ENCODE data around the gene GRIN2A.

GRIN2A gene

DNA sequence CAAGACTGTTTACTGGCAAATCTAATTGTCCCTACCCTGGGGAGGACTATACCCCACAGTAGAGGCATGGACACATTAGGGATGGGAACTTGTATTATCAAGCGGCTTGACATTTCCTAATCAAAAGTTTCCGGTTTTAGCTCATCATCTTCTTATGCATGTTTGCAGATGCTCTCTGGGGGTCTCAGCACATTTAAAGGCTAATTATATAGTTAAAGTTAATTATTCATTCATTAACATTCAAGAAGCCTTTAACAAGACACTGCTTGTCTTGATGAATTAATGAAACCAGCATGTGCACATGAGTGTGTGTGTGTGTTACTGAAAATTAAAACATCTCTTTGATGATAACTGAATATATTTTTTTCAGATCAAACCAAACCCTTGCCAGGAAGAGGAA lies 377.1 kb downstream of the GRIN2A start:
- no peaks in the 10 kb centered on the region for H3K36me3 ChIP-seq (ENCODE audit: insufficient read depth, low read length)
- no peak for DNase-seq (ENCODE audit: low read depth, low spot score)
- H3K27ac ChIP-seq = no peak overlapping the region

DNA sequence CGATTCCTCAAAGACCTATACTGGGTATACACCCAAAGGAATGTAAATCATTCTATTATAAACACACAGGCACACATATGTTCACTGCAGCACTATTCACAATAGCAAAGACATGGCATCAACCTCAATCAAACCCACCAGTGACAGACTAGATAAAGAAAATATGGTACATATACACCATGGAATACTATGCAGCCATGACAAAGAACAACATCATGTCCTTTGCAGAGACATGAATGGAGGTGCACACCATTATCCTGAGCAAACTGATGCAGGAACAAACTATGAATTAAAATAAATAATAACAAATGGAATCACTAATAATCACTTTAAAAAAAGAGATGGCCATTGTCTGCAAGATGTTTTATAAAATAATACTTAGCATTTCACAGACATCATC lies 380.1 kb downstream of the GRIN2A start:
- no peak for DNase-seq (ENCODE audit: low read depth, low spot score)
- H3K27ac ChIP-seq = no peak overlapping the region
- no peak overlapping the region for H3K4me3 ChIP-seq
- H3K9me3 ChIP-seq (ENCODE audit: low read depth, low read length) = no peaks in the 10 kb centered on the region
- H3K36me3 ChIP-seq (ENCODE audit: insufficient read depth, low read length) = no peaks in the 10 kb centered on the region
- H3K9ac ChIP-seq (ENCODE audit: insufficient read length) = no peak overlapping the region
- TF ChIP-seq EZH2 (IDR thresholded peaks at IDR 0.05) = no peak
- TF ChIP-seq POLR2AphosphoS5 (IDR thresholded peaks at IDR 0.05; ENCODE audit: borderline replicate concordance, low read depth, low read length) = no peak
- no peak for TF ChIP-seq FOXP2 (optimal IDR thresholded peaks at IDR 0.05; ENCODE audit: control extremely low read depth, extremely low read length, insufficient read depth)

More for the DNA sequence above, 377.1 kb downstream of the GRIN2A start:
- H3K4me3 ChIP-seq = no peak overlapping the region
- H3K9ac ChIP-seq (ENCODE audit: insufficient read length) = no peak overlapping the region
- no peak for TF ChIP-seq FOXP2 (optimal IDR thresholded peaks at IDR 0.05; ENCODE audit: control extremely low read depth, extremely low read length, insufficient read depth)
- TF ChIP-seq EZH2 (IDR thresholded peaks at IDR 0.05) = no peak
- TF ChIP-seq POLR2AphosphoS5 (IDR thresholded peaks at IDR 0.05; ENCODE audit: borderline replicate concordance, low read depth, low read length) = no peak
- no peaks in the 10 kb centered on the region for H3K9me3 ChIP-seq (ENCODE audit: low read depth, low read length)

DNA sequence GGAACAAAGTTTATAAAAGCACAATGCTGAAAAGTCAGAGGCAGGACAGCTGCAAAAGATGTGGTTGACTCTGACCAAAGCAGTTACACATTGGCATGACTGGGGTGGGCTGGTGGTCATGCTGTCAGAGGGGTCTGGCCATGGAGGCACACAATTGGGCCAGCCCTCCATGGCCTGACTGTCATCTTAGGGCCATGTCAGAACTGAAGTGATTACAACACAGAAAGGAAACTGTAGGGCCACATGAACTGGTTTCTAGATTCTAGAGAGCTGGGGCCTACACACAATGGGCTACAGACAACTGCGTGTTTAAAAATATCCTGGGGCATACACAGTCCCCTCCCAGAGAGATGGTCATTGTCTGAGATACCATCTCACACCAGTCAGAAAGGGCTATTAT lies 380.6 kb downstream of the GRIN2A start:
- Histone ChIP-seq H3K36me3 (ENCODE audit: insufficient read depth, low read length) (no peaks in the 10 kb centered on the region), H3K9ac (ENCODE audit: insufficient read length) (no peak overlapping the region), H3K9me3 (ENCODE audit: low read depth, low read length) (no peaks in the 10 kb centered on the region), H3K27ac (no peak overlapping the region), H3K4me3 (no peak overlapping the region)
- no peak for TF ChIP-seq FOXP2 (optimal IDR thresholded peaks at IDR 0.05; ENCODE audit: control extremely low read depth, extremely low read length, insufficient read depth)
- TF ChIP-seq EZH2 (IDR thresholded peaks at IDR 0.05) = no peak
- TF ChIP-seq POLR2AphosphoS5 (IDR thresholded peaks at IDR 0.05; ENCODE audit: borderline replicate concordance, low read depth, low read length) = no peak
- DNase-seq (ENCODE audit: low read depth, low spot score) = no peak

DNA sequence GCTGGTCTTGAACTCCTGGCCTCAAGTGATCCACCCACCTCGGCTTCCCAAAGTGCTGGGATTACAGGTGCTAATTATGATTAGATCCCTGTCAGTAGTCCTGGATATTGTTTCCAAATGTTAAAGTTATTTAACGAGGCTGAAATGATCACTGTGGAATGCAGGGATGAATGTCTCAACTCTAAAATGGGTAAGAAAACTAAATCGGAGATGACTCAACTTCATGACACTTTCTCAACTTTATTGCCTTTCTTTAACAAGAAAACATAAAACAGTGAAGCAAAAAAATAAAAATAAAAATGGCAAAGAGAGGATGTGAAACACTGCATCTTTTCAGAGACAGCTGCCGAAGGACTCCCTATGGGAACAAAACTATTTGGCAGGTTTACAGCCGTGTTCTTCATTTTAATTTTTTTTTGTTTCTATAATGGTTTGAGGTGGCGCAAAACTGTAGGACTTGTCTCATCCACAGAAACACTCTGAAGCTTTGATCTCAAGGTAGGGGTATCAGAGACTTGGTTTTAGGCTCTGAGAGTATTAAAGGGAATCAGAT lies 382.0 kb downstream of the GRIN2A start:
- no peaks in the 10 kb centered on the region for H3K36me3 ChIP-seq (ENCODE audit: insufficient read depth, low read length)
- DNase-seq (ENCODE audit: low read depth, low spot score) = no peak
- TF ChIP-seq EZH2 (IDR thresholded peaks at IDR 0.05) (no peak), POLR2AphosphoS5 (IDR thresholded peaks at IDR 0.05; ENCODE audit: borderline replicate concordance, low read depth, low read length) (no peak), FOXP2 (optimal IDR thresholded peaks at IDR 0.05; ENCODE audit: control extremely low read depth, extremely low read length, insufficient read depth) (no peak)
- no peak overlapping the region for H3K27ac ChIP-seq
- no peaks in the 10 kb centered on the region for H3K9me3 ChIP-seq (ENCODE audit: low read depth, low read length)
- no peak overlapping the region for H3K4me3 ChIP-seq
- no peak overlapping the region for H3K9ac ChIP-seq (ENCODE audit: insufficient read length)

DNA sequence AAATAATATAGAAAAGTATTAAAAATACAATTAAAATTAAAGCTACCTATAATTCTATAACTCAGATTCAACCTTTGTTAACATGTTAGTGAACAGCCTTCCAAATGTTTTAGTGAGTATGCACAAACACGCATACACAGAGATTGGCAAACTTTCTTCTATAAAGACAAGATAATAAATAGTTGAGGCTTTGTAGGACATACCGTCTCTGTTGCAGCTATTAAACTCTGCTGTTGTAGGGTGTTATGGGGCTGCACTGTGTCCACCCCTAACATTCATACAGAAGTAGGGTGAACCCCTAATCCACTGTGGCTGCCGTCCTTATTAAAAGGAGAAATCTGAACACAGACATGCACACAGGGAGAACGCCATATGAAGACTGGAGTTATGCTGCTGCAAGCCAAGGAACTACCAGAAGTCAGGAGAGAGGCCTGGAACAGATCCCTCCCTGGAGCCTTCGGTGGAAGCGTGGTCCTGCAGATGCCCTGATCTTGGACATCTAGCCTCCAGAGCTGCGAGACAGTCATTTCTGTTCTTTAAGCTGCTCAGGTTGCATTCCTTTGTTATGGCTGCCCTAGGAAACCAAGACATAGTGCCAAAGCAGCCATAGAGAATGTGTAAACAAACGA lies 383.2 kb downstream of the GRIN2A start:
- Histone ChIP-seq H3K9ac (ENCODE audit: insufficient read length) (no peak overlapping the region), H3K36me3 (ENCODE audit: insufficient read depth, low read length) (no peaks in the 10 kb centered on the region), H3K27ac (no peak overlapping the region), H3K4me3 (no peak overlapping the region), H3K9me3 (ENCODE audit: low read depth, low read length) (no peaks in the 10 kb centered on the region)
- no peak for DNase-seq (ENCODE audit: low read depth, low spot score)
- no peak for TF ChIP-seq FOXP2 (optimal IDR thresholded peaks at IDR 0.05; ENCODE audit: control extremely low read depth, extremely low read length, insufficient read depth)
- no peak for TF ChIP-seq POLR2AphosphoS5 (IDR thresholded peaks at IDR 0.05; ENCODE audit: borderline replicate concordance, low read depth, low read length)
- no peak for TF ChIP-seq EZH2 (IDR thresholded peaks at IDR 0.05)

DNA sequence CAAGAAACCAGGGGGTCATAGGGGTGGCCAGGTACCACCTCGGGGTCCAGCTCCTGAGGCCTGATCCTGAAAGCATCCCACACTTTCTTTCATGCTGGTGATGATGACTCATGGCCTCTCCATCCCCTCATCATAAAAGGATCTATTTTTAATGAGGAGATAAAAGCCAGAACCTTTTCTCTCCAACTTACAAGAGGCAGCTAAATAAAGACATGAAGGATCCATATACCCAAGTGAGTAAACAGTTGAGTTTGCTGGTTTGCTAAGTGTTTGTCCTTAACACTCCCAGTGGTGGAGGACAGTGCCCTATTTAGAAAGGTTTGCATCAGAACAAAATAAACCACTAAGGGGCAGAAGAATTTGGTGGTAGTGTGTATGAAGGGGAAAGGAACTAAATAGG lies 383.8 kb downstream of the GRIN2A start:
- DNase-seq (ENCODE audit: low read depth, low spot score) = no peak
- H3K27ac ChIP-seq = no peak overlapping the region
- no peak overlapping the region for H3K9ac ChIP-seq (ENCODE audit: insufficient read length)
- no peak overlapping the region for H3K4me3 ChIP-seq
- no peaks in the 10 kb centered on the region for H3K36me3 ChIP-seq (ENCODE audit: insufficient read depth, low read length)
- TF ChIP-seq EZH2 (IDR thresholded peaks at IDR 0.05) (no peak), FOXP2 (optimal IDR thresholded peaks at IDR 0.05; ENCODE audit: control extremely low read depth, extremely low read length, insufficient read depth) (no peak), POLR2AphosphoS5 (IDR thresholded peaks at IDR 0.05; ENCODE audit: borderline replicate concordance, low read depth, low read length) (no peak)
- no peaks in the 10 kb centered on the region for H3K9me3 ChIP-seq (ENCODE audit: low read depth, low read length)

DNA sequence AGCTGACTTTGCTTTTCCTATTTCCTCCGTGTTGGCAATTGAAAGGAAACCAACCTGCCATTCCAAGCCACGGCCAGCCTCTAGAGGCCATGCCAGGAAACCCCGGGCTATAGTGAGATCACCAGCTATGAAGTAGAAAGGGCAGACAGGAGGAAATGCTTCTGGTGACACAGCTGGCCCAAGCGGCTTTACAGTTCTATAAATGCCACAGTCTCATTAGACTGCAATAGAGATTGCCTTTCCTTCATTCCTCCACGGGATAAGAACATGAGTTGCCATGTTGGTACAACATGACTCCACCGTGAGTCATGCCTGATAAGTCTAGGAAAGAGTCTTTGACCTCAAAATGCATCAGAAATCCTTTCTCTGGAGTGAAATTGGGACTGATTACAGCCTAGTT lies 384.9 kb downstream of the GRIN2A start:
- Histone ChIP-seq H3K9me3 (ENCODE audit: low read depth, low read length) (no peaks in the 10 kb centered on the region), H3K9ac (ENCODE audit: insufficient read length) (no peak overlapping the region), H3K36me3 (ENCODE audit: insufficient read depth, low read length) (no peaks in the 10 kb centered on the region), H3K4me3 (no peak overlapping the region), H3K27ac (no peak overlapping the region)
- TF ChIP-seq FOXP2 (optimal IDR thresholded peaks at IDR 0.05; ENCODE audit: control extremely low read depth, extremely low read length, insufficient read depth) = no peak
- TF ChIP-seq POLR2AphosphoS5 (IDR thresholded peaks at IDR 0.05; ENCODE audit: borderline replicate concordance, low read depth, low read length) = no peak
- no peak for TF ChIP-seq EZH2 (IDR thresholded peaks at IDR 0.05)
- DNase-seq (ENCODE audit: low read depth, low spot score) = no peak

DNA sequence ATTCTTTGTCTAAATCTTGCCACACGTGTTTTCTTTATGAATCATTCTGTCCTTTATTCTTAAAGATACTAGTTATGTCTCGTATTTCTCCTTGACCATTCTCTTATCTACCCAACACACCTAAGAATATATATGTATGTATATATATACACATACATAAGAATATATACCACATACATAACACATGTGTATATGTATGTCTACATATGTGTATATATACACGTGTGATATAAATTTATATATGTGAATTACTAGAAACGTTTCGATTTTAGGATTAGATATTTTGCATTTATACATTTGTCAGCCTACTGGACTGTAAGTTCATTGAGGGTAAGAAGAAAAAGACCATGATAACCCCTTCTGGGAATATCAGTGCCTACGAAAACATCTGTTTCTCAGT lies 388.6 kb downstream of the GRIN2A start:
- Histone ChIP-seq H3K4me3 (no peak overlapping the region), H3K36me3 (ENCODE audit: insufficient read depth, low read length) (no peaks in the 10 kb centered on the region), H3K9ac (ENCODE audit: insufficient read length) (no peak overlapping the region), H3K9me3 (ENCODE audit: low read depth, low read length) (no peaks in the 10 kb centered on the region), H3K27ac (no peak overlapping the region)
- DNase-seq (ENCODE audit: low read depth, low spot score) = no peak
- TF ChIP-seq FOXP2 (optimal IDR thresholded peaks at IDR 0.05; ENCODE audit: control extremely low read depth, extremely low read length, insufficient read depth) (no peak), POLR2AphosphoS5 (IDR thresholded peaks at IDR 0.05; ENCODE audit: borderline replicate concordance, low read depth, low read length) (no peak), EZH2 (IDR thresholded peaks at IDR 0.05) (no peak)

DNA sequence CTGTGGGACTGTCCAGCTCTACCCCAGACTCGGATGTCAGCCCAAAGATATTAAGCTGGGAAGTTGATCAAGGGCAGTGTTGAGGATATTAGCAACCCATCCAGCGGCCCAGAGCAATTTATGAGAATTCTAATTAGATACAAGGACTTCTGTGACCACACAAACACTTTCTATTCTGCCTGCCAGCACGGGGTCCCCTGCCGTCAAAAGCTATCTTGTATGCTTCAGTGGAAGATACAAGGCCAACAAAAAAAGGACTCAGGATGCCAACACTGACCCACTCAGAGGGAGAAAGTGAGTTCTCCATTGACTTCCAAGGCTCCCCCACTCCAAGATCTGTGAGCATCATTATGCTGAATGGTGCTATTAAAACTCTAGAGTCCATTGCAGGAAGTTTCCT lies 390.7 kb downstream of the GRIN2A start:
- Histone ChIP-seq H3K9ac (ENCODE audit: insufficient read length) (no peak overlapping the region), H3K27ac (no peak overlapping the region), H3K9me3 (ENCODE audit: low read depth, low read length) (no peaks in the 10 kb centered on the region), H3K36me3 (ENCODE audit: insufficient read depth, low read length) (no peaks in the 10 kb centered on the region), H3K4me3 (no peak overlapping the region)
- no peak for DNase-seq (ENCODE audit: low read depth, low spot score)
- TF ChIP-seq POLR2AphosphoS5 (IDR thresholded peaks at IDR 0.05; ENCODE audit: borderline replicate concordance, low read depth, low read length) (no peak), FOXP2 (optimal IDR thresholded peaks at IDR 0.05; ENCODE audit: control extremely low read depth, extremely low read length, insufficient read depth) (no peak), EZH2 (IDR thresholded peaks at IDR 0.05) (no peak)

All from SK-N-MC (cell line).